Right lobe of liver (tissue), 4 donors: ENCODE results near the gene LMO7.

Experiments used
- POLR2A ChIP-seq: fragments of 450-650 bp; IDR thresholded peaks from one replicate; pipeline ENCODE4 v1.6.1; 2017; ENCODE audit warnings: antibody characterized with exemption, mild to moderate bottlenecking
- TF ChIP-seq, protein P1 (sequence below), 4 donors: fragments of 200-600 bp in 3 of 4; fragments of 450-650 bp in 1 of 4; IDR thresholded peaks; one replicate each; pipeline versions ENCODE4 v1.5.1 to v1.8.0; 2016 to 2022; ENCODE audit warnings: antibody characterized with exemption in 4 of 4, mild to moderate bottlenecking in 2 of 4
- donor health status: DM: no; HTN: no; CAD: no.
- donor health status: DM: no; HTN: no; CAD: no.
- donor health status: DM: no; HTN: yes; CAD: no.

DNA sequence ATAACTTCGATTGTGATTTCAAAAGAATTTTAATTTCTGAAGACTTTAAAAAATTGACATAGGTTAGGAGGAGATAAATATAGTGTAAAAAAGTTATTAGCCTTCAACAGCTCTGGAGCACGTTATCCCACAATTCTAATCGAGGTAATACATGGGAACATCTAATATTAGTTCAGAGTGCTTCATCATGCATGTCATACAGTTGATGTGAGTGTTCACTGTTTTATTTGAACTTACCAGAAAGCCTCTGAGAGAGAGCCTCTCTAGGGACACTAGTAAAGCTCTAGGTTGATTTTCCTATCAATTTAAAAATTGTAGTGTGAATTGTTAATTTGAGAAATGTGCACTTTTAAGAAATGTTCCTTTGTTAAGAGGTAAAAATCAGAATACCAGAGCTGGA lies 140.4 kb downstream of the LMO7 start:
- TF ChIP-seq, protein P1, sequence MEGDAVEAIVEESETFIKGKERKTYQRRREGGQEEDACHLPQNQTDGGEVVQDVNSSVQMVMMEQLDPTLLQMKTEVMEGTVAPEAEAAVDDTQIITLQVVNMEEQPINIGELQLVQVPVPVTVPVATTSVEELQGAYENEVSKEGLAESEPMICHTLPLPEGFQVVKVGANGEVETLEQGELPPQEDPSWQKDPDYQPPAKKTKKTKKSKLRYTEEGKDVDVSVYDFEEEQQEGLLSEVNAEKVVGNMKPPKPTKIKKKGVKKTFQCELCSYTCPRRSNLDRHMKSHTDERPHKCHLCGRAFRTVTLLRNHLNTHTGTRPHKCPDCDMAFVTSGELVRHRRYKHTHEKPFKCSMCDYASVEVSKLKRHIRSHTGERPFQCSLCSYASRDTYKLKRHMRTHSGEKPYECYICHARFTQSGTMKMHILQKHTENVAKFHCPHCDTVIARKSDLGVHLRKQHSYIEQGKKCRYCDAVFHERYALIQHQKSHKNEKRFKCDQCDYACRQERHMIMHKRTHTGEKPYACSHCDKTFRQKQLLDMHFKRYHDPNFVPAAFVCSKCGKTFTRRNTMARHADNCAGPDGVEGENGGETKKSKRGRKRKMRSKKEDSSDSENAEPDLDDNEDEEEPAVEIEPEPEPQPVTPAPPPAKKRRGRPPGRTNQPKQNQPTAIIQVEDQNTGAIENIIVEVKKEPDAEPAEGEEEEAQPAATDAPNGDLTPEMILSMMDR (IDR thresholded peaks at IDR 0.05): no peak
- TF ChIP-seq POLR2A: no peak
